Myocyte (in vitro differentiated cells): Measurements from ENCODE around the gene SLFN12L. TPM values are rescaled to one million over a fixed set of nuclear protein-coding genes. Genes with fewer than 3 reads are reported as not detected.
"Not testable (repeated sequence)": the region's sequence is repeated elsewhere in the genome, so short reads cannot be mapped to it uniquely, and the experiment has no call there.

Experiments
- DNase-seq: peaks from one replicate; pipeline ENCODE4 v3.0.0-alpha.2; 2012; ENCODE audit warnings: low read depth
- total RNA-seq: library from RNA; depleted of rRNA; stranded (reverse); fragments of >200 nt; gene quantifications from 2 replicates; pipeline ENCODE4 v1.2.3, GENCODE V29; 2014

SLFN12L gene
- total RNA-seq, 1 donor from 2014 or later, result not detected

- no peak for DNase-seq
Measured at GRCh38 chr17:35498448-35499178, 38.9 kb downstream of the SLFN12L start.

- DNase-seq, result no peak
Measured at GRCh38 chr17:35496451-35497290, 40.8 kb downstream of the SLFN12L start.

- no peak for DNase-seq
Measured at GRCh38 chr17:35493040-35493439, 44.4 kb downstream of the SLFN12L start.

- no peak for DNase-seq
Measured at GRCh38 chr17:35491417-35491816, 46.1 kb downstream of the SLFN12L start.

DNA sequence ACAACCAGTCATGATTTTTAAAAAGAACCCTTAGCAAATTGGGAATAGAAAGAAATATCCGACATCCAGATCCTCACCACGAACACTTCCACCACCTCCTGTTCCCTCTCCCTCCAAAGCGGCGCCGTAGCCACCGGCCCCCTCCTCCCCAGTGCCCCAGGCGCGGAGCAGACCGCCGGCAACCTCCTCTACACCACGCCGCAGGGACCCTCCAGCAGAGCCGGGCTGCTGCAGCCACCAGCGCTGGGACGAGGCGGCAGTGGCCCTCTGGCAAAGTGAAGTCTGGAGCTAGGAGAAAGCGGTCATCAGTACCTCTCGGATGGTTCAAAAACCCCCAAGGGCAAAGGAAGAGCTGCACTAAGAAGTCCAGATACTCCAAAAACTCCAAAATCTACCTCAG is 47.5 kb downstream of the SLFN12L start:
- no peak for DNase-seq

DNA sequence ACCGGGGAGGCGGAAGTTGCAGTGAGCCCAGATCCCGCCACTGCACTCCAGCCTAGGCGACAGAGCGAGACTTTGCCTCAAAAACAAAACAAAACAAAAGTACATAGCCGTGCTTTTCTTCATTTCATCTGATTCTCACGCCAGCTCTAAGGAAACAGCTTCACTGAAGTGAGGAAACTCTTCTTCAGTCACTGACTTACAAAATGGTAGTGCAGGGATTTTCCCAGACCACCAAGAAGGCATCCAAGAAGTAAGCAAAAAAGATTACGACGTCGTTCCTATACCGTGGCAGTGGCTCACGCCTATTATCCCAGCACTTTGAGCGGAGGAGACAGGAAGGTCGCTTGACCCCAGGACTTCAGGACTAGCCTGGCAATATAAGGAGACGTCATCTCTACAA is 48.5 kb downstream of the SLFN12L start:
- no peak for DNase-seq

DNA sequence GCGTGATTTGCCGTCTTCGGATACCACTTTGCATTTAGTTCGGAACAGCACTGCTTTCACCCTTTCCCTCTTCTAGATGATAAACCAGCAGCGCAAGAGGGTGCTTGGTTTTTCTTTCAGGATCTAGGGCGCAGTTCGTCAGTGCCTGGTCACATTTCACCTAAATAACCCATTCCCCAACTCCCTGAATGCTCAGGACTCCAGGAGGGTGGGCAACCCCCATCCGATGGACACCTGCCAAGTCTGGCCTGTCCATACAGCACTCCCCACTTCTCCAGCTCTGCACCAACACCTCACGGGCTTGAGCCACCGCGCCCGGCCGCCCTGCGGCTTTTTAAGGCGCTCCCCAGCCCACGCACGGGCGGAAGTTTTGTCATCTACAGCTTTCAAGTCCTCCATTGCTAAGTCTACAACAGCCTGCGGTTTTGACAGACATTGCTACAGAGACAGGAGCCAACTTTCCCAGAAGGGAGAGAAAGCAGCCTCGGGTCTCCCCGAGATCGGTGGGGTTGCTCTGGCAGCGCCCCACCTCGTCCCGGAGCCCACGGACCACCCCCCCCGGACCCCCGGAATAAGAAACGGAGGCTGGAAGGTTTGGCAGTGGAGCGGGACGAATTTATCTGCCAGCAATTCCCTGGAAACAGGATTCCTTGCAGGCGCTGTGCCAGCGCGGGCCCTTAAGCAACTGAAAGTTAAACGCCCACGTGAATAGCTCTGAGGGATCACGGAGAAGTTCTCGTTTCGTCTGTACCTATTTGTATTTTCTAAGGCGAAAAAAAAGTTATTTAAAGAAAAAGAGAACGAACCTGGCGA is 50.4 kb downstream of the SLFN12L start:
- peak; percentile 55 for DNase-seq

- no peak for DNase-seq
Measured at GRCh38 chr17:35479271-35479670, 58.2 kb downstream of the SLFN12L start.

DNA sequence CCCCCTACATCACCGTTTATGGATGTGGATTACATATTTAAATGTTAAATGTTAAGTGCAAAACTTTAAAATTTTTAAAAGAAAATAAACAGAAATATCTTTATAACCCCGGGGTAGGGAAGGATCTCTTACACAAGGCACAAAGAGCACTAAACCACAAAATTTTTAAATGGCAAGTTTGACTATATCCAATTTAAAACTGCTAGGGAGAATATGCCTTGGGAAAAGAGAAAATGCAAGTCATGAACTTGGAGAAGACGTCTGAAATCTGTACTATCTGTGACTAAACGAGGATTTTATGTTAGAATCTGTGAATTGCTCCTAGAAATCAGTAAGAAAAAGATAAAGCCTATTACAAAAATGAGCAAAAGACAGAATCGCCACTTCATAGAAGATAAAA is 60.2 kb downstream of the SLFN12L start:
- DNase-seq, result no peak

GRCh38 chr17:35476283-35476820 is 61.1 kb downstream of the SLFN12L start:
- no peak for DNase-seq

DNA sequence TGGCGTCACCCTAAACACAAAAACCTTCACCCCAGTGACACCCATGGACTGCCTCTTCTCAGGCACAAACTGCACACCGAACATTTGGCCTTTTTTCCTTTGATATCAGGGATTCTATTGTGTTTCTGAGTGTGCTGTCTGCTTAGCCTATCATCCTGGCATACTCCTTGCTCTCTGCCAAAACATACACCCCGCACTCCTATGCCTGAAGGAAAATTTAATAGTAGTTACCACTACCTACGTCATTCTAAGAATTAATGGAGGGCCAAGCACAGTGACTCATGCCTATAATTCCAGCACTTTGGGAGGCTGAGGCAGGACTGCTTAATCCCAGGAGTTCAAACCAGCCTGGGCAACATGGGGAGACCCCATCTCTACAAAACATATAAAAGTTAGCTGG is 69.0 kb downstream of the SLFN12L start:
- DNase-seq, result no peak

DNA sequence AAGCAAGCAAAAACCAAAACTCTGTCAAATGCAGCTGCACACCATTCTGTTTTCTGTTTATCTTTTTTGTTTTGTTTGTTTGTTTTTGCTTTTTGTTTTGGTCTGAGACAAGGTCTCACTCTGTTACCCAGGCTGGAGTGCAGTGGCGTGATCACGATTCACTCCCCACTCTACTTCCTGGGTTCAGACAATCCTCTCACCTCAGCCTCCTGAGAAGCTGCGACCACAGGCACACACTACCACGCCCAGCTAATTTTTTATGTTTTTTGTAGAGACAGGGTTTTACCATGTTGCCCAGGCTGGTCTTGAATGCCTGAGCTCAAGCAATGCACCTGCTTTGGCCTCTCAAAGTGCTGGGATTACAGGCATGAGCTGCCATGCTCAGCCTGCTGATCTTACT is 69.7 kb downstream of the SLFN12L start:
- no peak for DNase-seq

DNA sequence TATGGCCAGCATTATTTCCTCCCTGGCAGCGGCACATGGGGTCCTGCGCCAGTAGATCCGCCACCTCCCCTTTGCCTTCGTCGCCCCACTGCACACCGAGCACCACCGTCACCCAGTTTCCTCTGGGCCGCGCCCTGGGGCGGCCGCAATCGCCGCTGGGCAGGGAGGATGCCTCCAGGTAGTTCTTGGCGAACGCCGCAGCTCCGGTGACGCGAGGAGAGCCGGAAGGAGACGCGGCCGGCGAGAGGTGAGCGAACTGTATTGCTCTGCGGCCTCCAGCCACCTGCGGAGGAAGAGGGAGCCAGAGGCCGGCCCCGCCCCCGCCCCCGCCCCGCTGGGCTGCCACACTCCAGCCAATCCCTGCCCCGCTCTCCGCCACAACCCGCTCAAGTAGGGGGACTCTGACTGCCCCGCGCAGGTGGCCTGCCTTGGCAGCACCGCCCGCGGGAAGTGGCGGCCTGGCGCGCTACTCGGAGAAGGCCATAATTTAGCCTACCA is 77.1 kb downstream of the SLFN12L start:
- DNase-seq, result no peak

DNA sequence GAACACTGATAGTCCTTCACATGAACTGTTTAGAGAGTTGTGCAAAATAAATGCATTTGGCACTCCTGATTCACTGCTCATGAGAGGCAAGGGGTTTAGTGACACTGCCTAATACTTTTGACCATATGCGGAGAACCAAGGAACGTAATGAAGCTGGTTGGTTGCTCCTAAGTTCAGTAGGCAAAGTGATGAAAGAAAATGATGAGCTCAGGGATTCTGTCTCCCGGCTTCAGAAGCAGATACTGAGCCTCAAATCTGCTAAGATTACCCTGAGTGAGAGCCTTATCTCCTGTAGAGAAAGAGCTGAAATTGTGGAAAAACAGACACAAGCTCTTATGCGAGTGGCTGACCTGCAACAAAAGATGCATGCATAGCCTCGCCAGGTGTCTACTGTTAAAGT is 83.4 kb downstream of the SLFN12L start:
- DNase-seq, result not testable (repeated sequence)

- DNase-seq, result no peak
Measured at GRCh38 chr17:35453171-35453570, 84.3 kb downstream of the SLFN12L start.

GRCh38 chr17:35449371-35449931 is 88.0 kb downstream of the SLFN12L start:
- no peak for DNase-seq

DNA sequence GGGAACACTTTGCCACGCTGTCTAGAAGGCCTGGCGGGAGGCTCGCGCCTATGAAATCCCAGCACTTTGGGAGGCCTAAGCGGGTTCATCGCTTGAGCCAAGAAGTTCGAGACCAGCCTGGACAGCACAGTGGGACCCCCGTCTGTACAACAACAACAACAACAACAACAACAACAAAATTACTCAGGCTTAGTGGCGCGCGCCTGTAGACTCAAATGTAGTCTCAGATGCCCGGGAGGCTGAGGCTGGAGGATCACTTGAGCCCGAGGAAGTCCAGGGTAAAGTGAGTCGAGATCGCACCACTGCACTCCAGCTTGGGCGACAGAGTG is 88.6 kb downstream of the SLFN12L start:
- no peak for DNase-seq

- DNase-seq, result peak; percentile 44
Measured at GRCh38 chr17:35448214-35448898, 89.1 kb downstream of the SLFN12L start, which contains the start of gene SLFN13. Gene SLFN13 (minus strand): TSS chr17:35448766. CDS start chr17:35445680, 3,086 bp downstream.

- DNase-seq, result no peak
Measured at GRCh38 chr17:35447499-35447898, 90.0 kb downstream of the SLFN12L start.

- no peak for DNase-seq
Measured at GRCh38 chr17:35438433-35438832, 99.0 kb downstream of the SLFN12L start.
